ENCODE data around the gene LRP1.

Gene LRP1

GRCh38 chr12:57134949-57135348, 6.7 kb downstream of the LRP1 start:
- no peak for DNase-seq (ENCODE audit: low read depth)

DNA sequence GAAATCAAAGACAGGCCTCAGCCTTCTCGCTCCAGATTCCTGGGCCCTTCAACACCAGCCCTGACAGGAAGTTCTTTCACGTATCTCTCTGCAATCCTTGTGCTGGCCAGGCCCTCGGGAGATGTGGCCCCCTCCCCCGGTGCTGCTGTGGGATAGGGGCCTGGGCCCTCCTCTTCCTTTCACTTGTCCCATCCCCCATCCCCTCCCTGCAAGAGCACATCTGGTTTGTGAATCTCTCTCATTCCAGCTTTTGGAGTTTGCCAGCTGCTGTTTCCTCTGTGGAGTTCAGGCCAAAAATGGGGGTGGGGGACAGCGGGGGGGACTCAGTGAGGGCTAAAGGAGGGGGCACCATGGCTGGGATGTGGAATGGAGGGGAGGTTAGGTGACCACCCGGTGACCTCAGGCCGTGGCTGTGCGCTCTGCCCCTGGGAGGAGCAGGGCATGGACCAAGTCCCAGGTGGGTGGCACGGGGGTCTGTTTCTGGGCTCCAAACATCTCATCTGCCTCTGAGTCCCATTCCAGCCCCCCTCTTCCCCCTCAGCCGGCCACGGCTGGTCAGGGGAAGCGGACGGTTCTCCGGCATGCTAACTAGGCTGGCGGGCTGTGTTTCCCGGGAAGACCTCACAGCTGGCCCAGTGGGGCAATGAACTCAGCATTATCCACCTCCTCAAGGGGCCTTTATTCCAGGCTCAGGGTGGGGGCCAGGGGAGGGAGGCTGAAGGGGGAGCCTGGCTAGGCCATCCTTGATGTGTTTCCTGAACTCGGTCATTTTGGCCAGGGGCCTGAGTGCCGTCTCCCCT, 7.4 kb downstream of the LRP1 start:
- DNase-seq (ENCODE audit: low read depth) = no peak

- no peak for DNase-seq (ENCODE audit: low read depth)
Observed at GRCh38 chr12:57138526-57139272, 10.4 kb downstream of the LRP1 start.

- DNase-seq (ENCODE audit: low read depth) = no peak
Observed at GRCh38 chr12:57139796-57140649, 11.7 kb downstream of the LRP1 start.

GRCh38 chr12:57141249-57141648, 13.0 kb downstream of the LRP1 start:
- no peak for DNase-seq (ENCODE audit: low read depth)

GRCh38 chr12:57142121-57142520, 13.8 kb downstream of the LRP1 start:
- no peak for DNase-seq (ENCODE audit: low read depth)

- DNase-seq (ENCODE audit: low read depth) = no peak
Observed at GRCh38 chr12:57142727-57143126, 14.4 kb downstream of the LRP1 start.

GRCh38 chr12:57143454-57143853, 15.2 kb downstream of the LRP1 start:
- DNase-seq (ENCODE audit: low read depth) = no peak

DNA sequence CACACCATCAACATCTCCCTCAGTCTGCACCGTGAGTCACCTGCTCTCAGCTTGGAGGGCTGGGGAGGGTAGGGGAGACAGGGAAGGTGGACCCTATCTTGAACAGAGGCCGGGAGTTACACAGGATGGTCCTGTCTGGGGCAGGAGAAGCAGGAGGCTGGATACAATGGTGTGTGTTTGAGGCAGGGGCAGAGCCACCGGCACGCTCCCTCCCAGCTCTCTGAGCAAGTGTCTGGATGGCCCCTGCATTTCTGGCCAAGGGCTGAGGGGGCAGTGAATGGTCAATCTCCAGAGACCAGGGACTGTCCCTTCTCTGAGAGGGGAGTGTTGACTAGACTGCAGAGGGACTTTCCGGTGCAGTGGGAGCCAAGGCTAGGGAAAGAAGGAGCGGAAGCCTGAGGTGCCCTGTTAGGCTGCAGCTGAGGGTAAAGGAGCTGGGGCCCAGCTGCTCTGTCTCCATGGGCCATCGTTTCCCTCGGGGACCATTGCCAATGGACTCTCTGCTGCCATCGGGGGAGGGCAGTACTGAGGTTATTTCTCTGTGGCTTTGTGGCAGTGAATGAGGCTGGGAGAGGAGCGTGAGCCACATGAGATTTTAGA, 17.3 kb downstream of the LRP1 start:
- DNase-seq (ENCODE audit: low read depth) = no peak

- DNase-seq (ENCODE audit: low read depth) = no peak
Observed at GRCh38 chr12:57146092-57146491, 17.8 kb downstream of the LRP1 start.

GRCh38 chr12:57146961-57147944, 19.0 kb downstream of the LRP1 start, which contains the start of gene LRP1-AS:
TSS of gene LRP1-AS (minus strand) at chr12:57147619.
- no peak for DNase-seq (ENCODE audit: low read depth)

GRCh38 chr12:57148469-57149244, 20.4 kb downstream of the LRP1 start:
- no peak for DNase-seq (ENCODE audit: low read depth)

DNA sequence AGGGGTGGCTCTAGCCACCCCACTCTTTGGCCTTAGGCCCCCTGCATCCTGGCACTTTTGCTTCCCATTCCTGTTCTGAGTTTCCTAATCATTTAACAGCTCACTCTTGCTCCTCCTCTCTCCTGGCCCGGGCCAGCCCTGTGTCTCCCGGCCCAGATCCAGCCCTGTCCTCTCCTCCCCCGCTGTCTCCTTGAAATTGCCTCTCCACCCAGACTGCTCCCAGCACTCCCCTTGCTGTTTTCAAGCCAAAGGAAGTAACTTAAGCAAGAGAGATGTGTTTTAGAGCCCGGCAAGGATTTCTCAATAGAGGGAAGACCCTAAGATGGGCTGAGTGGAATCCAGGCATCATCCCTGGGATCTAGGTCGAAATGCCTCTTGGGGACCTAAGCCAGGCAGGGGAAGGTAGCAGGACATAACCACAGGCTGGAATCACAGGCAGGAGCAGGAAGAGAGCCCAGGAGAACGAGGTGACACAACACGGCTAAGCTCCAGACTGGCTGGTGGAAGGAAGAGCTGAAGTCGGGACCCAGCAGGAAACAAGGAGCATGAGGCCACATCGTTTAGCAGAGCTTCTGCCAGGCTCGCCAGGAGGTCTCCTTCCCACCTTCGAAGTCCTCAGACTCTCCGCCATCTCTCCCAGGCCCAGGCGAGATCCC, 21.1 kb downstream of the LRP1 start:
- DNase-seq (ENCODE audit: low read depth) = no peak

DNA sequence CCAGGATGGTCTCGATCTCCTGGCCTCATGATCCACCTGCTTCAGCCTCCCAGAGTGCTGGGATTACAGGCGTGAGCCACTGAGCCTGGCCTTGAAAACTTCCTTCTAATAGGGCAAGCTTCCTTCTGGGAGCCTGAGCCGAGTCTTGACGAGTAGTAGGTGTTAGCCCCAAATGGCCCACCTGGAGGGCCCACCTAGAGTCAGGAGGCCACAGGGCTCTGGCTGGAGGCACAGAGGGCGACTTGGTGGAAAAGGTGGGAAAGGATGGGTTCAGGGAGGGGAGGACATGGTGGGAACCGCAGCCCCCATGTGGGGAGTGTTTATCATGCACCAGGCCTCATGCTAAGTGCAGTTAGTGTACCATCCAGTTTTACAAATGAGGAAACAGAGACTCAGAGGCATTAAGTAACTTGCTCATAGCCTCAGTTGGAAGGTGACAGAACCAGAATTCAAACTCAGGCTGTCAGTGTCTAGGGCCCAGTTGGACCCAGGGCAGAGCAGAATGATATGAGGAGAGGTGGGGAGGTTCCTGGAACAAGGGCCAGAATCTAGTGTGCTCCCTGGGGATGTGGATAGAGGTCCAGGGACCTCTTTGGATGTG, 22.2 kb downstream of the LRP1 start:
- no peak for DNase-seq (ENCODE audit: low read depth)

DNA sequence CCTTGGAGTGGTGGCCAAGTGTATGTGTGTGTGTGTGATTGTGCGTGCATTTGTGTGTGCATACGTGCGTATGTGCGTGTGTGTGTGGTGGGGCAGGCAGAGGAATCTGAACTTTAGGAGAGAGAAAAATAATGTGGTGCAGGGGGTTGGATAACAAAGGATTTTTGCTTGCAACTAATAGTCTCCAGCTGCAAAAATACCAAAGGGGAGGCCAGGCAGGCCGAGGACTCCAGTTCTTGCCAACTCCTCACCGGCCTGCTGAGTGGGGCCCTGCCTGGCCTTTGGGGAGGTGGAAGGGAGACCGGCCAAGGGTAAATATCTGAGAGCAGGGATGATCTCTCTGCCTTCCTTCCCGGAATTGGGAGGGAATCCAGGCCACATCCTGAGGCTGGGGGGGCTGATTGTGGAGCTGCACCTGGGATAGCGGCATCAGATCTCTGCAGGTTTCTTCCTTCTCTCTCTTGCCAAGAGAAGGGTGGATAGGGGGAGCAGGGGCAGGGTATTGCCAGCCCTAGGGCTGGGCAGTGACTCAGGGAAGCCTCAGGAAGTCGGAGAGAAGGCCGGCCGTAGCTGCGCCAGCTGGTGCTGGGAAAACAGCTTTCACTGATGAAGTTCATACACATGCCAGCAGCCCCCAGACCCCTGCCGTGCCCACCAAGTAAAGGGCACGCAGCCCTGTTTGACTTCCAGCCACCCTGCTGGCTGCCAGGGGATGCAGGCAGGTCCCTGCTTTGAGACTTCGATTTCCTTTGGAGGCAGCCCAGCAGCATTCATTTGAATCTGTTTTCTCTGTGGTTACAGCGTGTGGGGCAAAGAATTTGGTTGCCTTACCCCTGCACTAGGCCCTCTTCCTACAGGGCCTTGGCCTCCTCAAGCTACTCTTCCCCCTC, 23.7 kb downstream of the LRP1 start:
- no peak for DNase-seq (ENCODE audit: low read depth)

DNA sequence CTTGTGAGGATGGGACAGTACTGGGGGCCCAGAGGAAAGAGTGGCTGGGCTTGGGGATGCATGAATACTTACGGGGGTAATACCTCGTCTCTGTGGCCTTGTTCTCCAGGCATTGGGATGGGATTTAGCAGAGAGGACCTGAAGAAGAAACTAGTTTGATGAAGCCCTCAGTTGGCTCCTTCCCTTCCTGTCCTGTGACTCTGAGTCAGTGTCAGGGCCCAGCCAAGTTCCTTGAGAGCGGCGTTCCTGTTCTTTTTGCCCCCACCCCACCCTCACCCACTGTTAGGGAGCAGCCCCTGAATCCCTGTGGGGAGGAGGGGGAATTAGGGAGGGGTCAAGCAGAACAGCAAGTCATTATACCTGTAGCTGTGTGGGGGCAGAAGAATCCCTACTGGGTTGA, 24.4 kb downstream of the LRP1 start:
- DNase-seq (ENCODE audit: low read depth) = no peak

GRCh38 chr12:57153415-57153997, 25.2 kb downstream of the LRP1 start:
- DNase-seq (ENCODE audit: low read depth) = no peak

DNA sequence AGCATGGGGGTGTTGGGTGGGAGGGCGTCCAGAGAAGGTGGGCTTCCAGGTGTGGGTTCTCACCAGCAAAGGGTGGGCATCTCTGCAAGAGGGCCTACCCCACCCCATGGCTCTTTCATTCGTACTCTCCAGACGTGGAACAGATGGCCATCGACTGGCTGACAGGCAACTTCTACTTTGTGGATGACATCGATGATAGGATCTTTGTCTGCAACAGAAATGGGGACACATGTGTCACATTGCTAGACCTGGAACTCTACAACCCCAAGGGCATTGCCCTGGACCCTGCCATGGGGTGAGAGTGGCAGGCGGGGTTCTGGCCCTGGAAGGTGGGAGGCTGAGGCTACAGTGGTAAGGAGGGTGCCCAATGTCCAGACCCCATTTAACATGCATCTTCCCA, 25.8 kb downstream of the LRP1 start:
- DNase-seq (ENCODE audit: low read depth) = no peak

All from activated T-helper 9 cell treated with anti-CD3 and anti-CD28 coated beads, Interleukin-2, amount 50 U/mL, for 16 hours (primary cell).